HK-2 (cell line): ENCODE measurements around the gene CDX1.

Source experiments
- DNase-seq: peaks from one replicate; pipeline ENCODE4 v3.0.0-alpha.2; 2018; ENCODE audit not compliant: unreplicated experiment

Gene CDX1

DNA sequence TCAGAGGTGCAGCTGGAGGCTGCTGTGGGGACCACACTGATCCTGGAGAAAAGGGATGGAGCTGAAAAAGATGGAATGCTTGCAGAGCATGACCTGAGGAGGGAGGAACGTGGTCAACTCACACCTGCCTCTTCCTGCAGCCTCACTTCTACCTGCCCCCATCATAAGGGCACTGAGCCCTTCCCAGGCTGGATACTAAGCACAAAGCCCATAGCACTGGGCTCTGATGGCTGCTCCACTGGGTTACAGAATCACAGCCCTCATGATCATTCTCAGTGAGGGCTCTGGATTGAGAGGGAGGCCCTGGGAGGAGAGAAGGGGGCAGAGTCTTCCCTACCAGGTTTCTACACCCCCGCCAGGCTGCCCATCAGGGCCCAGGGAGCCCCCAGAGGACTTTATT, 17.4 kb downstream of the CDX1 start:
- DNase-seq, result no peak

DNA sequence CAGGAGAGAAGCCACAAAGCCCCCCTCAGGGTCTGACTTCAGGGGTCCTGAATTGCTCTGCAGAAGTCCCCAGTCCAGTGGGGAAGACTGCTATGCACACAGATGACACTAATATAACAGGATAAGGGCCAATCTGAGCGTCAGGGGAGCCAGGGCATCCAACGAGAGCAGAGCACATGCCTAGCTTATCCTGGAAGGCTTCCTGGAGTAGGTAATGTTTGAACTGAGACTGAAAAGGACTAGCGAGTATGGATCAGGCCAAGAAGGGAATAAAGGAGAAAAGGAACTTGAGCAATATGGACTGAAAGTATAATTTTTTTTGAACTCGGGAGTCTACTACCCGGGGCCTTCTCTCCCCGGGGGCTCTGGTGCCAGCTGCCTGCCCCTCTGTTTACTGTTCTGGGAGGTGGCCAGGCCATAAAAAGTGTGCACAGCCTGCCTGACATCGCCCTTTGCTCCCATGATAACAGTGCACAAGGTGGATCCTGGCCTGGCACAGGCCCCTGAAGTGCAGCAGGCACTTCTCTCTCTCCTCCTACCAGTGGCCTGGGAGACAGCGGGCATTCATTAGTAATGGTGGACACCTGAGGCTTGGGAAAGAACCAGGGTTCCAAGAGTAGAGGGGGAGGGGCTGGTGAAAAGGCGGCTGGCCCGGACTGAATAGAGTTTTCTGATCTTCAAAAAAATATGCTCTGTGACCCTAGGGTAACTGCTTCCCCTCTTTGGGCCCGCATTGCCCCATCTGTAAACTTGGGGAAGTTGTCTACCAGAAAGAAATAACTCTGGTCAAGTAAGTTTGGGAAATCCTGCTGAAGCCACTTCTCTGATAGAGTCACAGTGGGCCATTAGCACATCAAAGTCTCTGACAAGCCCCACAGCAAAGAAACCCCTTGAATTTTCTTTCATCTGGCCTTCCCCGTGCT, 18.7 kb downstream of the CDX1 start:
- no peak for DNase-seq

DNA sequence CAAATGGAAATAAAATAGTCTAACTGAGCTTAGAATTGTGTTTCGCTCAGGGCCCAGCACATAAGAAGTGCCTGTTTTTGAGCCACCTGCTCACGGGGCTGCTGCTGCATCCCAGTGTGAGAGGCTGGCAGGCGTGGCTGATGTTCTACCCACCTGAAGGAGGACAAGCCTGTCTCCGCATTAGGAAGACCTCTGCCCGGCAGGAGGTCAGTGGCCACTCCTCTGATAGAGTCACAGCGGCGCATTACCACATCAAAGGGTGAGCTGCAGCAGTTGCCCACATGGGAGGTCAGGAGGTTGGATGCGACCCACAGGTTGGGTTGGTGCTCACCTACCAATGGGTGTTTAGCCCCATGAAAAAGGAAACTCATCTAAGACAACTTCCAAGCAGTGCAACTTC, 19.6 kb downstream of the CDX1 start:
- no peak for DNase-seq

DNA sequence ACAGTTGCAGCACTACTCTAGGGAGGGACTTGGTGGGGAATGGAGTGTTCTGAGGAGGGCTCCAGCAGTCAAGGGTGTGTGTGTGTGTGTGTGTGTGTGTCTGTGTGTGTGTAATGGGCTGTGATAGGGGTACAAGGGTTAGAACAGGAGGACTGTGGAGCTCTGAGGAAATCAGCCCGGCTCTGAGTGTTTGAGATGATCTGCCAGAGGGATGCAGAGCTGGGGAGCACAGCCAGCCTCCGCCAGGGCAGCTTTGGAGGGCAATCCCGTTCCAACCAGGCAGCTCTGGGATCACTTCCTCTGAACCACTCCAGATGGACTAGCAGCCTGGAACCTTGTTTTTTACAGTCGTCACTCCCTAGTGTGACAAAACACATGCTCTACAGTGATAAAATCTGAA, 20.3 kb downstream of the CDX1 start:
- DNase-seq, result no peak

DNA sequence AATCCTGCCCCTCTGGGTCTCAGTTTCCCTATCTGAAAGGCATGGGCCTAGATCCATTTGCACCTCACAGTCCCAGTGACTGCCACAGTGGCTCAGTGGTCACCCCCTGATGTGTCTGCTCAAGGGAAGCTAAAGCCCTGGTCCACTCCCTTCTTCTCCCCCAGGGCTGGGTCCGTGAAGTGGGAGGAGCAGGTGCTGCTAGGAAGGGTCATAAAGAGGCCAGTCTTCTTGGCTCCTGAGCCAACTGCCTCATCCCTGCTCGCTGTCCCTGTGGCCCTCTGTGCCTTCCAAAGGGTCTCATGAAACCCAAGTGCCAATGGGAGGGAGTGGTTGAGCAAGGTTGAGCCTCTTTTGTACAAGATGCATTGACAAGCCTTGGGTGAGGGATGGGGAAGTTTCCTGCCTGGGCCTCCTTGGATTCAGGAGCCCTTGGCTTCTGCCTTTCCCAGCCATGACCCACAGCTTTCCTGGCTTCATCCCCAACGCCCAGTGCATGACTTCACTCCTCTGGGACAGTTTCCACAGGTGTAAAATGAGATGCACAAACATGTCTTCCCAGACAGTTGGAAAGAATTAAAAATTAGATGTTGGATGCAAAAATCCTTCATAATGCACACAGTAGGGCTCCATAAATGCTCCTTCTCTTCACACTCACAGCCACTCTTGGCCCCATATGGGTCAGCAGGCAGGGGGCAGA, 21.7 kb downstream of the CDX1 start:
- DNase-seq, result no peak

DNA sequence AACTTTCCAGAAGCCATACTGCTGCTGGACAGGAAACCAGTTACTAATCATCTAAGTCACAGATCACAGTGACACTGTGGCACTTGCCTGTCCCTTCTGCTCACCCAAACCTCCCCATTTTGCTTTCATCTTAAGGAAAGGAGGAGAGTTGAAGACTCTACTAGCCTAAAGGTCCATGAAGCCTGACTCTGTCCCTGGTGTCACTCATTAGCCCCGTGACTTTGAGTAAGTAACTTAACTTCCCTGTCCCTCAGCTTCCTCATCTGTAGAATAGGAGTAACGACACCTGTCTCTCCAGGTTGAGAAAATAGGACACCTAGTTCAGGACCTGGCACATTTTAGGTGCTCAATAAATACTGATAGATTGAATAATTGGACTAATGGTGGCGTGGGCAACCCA, 22.7 kb downstream of the CDX1 start:
- DNase-seq, result no peak

DNA sequence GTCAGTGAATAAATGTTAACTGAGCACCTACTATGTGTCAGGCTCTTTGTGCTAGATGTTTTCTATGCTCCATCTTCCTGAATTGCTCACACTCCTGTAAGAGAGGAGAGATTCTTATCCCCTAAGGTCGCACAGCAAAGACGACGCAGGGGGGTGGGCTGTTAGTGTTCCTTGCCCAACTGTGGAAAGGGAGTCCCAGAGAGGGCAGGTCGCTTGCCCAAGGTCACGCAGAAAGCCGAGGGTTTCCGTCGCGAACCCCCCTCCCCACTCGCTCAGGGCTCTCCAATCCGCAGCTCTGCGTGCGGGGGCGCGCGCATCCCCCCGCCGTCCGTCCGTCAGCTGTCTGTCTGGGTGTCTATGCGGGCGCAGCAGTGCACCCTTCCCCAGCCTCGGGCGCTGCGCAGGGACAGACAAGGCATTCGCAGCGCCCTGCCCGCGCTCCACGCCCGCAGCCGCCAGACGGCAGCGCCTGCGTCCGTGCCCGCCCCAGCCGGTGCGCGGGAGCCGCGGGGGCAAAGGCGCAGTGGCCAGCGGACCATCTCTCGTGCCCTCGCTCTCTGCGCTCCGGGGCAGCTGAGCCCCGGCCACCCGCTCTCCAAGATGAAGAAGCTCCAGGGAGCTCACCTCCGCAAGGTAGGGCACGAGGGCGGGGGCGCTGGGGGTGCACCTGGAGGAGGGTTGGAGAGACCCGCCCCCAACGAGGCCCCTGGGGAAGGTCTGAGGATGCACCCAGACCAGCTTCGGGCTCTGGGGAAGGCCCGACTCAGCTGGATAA, 23.3 kb downstream of the CDX1 start, which contains the start of gene SLC6A7:
TSS of gene SLC6A7 (plus strand) at position 335 of the 775 bp plus-strand sequence. CDS start at position 601, 266 bp downstream.
- DNase-seq, result no peak

DNA sequence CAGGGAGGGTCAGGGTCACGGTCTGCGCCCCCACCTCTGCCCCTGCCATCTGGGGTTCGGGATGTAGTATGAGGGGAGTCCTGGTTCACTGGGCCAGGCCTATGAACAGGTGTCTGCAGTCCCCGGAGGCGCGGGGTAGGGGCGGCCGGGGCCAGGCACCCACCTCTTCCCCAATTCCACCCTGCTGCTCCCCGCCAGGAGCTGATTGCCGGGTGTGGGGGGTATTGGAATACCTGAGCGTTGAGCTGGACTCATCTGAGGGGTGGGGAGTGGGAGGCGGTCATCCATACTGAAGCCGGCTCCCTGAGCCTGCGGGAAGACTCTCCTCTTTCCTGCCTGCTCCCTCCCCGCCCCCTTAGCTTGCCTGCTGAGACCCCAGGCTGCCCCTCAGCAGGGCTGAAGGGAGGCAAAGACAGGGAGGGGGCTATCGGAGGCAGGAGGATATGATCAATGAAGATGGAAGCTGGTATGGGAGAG, 24.0 kb downstream of the CDX1 start:
- DNase-seq, result no peak

DNA sequence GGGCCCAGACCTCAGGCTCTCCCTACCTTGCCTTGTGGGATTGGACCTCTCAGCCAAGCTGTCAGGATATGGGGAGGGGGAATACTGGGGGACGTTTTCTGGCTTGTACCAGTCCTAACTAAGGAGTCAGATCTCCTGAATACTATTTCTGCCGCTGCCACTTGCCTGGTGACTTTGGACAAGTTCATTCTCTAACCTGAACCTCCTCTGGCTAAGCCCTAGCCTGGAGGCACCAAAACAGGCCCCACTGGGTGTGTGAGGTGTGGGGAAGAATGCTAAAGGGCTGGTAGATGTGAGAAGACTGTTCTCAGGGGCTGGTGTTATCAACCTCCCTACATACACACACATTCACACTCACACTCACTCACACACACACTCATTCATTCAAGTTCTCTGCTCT, 24.4 kb downstream of the CDX1 start:
- no peak for DNase-seq

DNA sequence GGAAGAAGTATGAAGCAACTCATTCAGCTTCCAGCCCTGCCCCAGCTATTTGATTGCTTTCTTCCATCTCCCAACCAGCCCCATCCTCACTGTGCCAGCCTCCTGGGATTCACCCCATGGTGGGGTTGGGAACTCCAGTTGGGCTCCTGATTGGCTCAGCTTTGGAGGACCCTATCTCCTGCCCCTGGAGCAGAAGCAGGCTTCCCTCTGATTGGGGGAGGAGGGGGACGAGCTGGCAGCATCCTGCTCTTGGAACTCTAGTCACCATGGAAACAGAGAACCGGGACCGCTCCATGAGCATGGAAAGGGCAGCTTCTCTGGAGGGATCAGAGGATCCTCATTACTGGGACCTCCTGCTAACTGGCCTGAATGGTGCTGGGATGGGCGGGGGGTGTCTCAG, 25.9 kb downstream of the CDX1 start:
- DNase-seq, result no peak

DNA sequence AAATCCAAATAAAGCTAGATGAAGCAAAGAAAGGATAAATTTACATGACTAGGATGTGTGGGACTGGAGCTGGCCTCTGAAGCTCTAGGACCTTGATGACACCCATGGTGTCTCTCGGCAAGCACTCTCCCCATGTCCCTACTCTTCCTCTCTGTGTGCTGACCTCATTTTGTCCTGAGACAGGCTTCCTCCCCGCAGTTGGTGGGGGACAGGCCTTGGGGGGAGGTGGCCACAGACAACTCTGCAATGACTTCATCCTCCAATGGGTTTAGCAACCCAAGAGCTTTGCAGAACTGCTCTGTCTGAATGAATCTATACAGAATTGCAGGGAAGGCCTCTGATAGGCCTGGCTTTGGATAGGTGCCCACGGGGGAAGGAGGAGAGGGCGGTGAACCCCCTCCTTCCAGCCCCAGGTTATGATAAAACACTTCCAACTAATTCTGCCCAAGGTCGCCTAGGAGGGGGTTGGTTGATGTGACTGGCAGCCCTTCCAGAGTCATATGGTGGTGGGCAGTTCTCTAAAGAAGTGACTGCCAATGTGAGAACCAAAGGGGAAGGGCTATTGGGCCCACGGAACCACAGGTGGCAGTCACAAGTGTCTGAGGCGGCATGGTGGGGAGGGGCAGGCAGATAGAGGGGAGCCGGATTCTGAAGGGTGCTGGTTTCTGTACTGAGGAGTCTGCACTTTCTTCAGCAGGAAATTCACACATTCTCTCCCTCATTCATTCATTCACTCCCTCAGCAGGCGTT, 29.3 kb downstream of the CDX1 start:
- no peak for DNase-seq

DNA sequence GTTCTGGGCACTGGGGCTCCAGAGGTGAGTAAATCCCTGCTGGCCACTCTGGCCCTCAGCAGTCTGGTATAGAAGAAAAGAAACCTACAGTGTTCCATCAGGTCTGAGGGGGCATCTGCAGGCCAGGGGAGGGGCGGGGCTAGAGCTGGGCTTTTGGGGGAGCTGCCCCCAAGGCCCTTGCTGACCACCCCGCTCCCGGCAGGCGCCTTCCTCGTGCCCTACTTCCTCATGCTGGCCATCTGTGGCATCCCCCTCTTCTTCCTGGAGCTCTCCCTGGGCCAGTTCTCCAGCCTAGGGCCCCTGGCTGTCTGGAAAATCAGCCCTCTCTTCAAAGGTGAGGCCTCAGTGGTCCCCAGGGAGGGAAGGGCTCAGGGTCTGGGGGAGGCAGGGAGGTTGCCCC, 29.9 kb downstream of the CDX1 start:
- DNase-seq, result no peak

DNA sequence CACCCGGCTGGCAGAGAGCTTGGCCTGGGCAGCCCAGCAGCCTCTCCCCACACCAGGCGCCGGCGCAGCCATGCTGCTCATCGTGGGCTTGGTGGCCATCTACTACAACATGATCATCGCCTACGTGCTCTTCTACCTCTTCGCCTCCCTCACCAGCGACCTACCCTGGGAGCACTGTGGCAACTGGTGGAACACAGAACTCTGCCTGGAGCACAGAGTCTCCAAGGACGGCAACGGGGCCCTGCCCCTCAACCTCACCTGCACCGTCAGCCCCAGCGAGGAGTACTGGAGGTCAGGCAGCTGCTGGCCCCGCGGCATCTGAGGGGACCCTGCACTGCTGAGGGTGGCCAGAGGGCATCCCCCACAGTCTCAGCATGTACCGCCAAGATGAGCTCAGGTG, 30.4 kb downstream of the CDX1 start:
- DNase-seq, result no peak

DNA sequence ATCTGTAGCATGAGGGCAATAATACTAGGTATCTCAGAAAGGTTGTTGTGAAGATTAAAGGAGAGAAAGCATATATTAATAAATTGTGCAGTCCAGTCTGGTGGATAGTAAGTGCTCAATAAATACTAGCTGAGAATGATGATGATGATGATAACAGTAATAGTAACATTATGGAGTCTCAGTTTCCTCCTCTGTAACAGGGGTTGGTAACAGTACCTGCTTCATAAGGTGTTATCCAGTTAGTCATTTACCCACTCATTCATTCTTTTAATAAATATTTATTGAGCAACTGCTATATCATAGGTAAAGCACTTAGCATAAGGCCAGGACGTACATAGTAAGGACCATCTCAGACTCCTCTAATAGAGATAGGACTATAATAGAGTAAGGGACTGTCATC, 30.9 kb downstream of the CDX1 start:
- DNase-seq, result no peak

DNA sequence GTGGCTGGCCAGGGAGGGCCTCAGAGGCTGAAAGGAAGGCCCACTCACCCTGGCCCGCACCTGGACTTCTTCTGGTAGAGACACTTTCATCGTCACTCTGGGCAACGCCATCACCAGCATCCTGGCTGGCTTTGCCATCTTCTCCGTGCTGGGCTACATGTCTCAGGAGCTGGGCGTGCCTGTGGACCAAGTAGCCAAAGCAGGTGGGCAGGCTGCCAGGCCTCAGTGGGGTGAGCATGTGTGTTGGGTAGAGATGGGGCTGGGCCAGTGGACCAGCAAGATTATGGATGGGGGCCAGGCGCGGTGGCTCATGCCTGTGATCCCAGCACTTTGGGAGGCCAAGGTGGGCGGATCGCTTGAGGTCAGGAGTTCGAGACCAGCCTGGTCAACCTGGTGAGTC, 35.9 kb downstream of the CDX1 start:
- no peak for DNase-seq

DNA sequence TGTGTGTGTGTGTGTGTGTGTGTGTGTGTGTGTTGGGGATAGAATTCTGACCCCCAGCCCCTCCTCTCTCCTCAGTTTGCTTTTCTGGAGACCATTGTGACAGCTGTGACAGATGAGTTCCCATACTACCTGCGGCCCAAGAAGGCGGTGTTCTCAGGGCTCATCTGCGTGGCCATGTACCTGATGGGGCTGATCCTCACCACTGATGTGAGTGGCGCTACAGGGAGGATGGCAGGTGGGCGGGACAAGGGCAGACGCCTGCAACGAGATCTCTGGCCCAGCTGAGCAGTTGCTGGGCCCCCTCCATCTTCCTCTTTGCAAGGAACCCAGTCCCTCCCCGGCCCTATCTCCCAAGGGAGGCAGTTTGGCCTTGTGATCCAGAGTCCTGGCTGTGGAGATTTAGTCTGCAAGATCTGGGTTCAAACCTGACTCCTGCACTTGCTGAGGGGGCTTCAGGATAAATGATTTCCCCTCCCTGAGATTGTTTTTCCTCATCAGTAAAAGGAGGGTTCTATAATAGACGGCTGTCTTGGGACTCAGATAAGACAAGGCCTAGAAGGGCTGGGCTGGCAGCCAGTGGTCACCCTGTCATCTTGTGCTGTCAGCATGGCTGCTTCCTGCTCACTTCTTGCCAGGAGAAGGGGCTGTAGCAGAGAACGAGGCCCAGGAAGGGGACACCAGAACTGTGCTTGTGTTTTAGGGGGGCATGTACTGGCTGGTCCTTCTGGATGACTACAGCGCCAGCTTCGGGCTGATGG, 37.4 kb downstream of the CDX1 start:
- DNase-seq, result no peak

DNA sequence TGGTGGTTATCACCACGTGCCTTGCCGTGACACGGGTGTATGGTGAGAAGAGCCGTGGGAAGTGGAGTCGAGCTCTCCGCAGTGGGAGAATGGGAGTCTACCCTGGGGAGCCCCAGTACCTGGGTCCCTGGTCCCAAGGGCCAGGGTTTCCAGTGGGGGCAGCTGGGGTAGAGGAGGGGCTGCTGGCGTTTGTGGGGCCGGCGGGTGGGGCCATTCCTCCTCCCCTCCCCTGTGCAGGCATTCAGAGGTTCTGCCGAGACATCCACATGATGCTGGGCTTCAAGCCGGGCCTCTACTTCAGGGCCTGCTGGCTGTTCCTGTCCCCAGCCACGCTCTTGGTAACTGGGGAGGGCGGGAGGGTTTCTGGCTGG, 38.0 kb downstream of the CDX1 start:
- no peak for DNase-seq

DNA sequence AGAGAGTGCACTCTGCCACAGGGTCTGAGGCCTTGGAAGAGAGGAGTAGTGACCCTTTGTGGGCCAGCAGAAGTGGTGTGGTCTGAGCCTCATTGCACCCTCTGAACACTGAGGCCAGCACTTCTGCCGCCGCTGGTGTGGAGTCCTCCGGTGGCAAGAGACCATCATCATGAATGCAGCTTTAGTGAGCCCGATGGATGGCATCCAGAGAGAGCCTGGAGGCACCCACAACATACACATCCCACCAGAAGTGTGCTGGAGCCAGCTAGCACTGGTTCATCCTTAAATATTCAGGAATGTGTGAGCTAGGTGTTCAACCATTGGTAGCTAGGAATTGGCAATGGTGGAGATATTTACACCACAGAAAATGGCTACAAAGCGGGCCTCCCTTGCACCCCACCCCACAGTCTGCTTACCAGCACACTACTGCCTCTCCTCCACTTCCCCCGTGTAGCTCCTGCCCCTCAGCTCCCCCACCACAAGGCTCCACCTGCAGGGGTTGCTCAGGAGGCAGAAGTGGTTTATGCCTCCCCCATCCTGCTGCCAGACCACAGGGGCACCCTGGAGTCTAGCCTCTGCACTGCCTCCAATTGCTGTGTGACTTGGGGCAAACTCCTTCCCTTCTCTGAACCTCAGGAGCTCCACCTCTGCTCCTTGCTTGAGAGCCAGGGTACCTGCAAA, 39.7 kb downstream of the CDX1 start:
- DNase-seq, result no peak

DNA sequence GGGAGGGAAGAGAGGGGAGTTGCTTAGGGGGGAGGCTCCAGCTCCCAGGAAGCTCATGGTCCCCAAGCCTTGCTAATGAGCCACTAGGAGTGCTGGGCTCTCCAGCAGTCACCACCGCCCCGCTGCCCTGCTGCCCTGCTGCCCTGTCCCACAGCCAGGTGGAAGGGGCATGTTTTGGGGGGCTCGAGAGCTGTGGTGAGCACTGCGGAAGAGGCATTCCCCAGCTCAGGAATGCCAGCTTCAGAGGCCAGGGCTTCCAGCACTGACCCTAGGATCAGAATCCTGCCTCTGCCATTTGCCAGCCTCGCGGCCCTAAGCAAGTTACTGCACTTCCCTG, 40.2 kb downstream of the CDX1 start:
- no peak for DNase-seq
